ENCODE data around the gene KIF26A.

The KIF26A gene

GRCh38 chr14:104137297-104138097 lies 890 bp upstream of the KIF26A start (continued):
- TF ChIP-seq ZNF10 (tag by site-specific recombination; IDR thresholded peaks at IDR 0.05) = no peak
- no peak for TF ChIP-seq ZNF404 (tag by site-specific recombination; IDR thresholded peaks at IDR 0.05)
- no peak for TF ChIP-seq AEBP2 (tag by site-specific recombination; IDR thresholded peaks at IDR 0.05; ENCODE audit: borderline replicate concordance)
- 0 out of 2 replicates have a peak, but pooled peaks have one; percentile 9 for TF ChIP-seq OSR2 (tag by site-specific recombination; IDR thresholded peaks at IDR 0.05)
- TF ChIP-seq, protein P1, sequence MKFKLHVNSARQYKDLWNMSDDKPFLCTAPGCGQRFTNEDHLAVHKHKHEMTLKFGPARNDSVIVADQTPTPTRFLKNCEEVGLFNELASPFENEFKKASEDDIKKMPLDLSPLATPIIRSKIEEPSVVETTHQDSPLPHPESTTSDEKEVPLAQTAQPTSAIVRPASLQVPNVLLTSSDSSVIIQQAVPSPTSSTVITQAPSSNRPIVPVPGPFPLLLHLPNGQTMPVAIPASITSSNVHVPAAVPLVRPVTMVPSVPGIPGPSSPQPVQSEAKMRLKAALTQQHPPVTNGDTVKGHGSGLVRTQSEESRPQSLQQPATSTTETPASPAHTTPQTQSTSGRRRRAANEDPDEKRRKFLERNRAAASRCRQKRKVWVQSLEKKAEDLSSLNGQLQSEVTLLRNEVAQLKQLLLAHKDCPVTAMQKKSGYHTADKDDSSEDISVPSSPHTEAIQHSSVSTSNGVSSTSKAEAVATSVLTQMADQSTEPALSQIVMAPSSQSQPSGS (tag by site-specific recombination; IDR thresholded peaks at IDR 0.05; ENCODE audit: low read depth) = no peak
- no peak for TF ChIP-seq ZNF19 (tag by site-specific recombination; IDR thresholded peaks at IDR 0.05; ENCODE audit: low read depth)
- TF ChIP-seq SCRT2 (tag by site-specific recombination; IDR thresholded peaks at IDR 0.05) = peak; percentile 99
- TF ChIP-seq ZBTB44 (tag by site-specific recombination; IDR thresholded peaks at IDR 0.05) = no peak
- TF ChIP-seq MYNN (tag by site-specific recombination; IDR thresholded peaks at IDR 0.05; ENCODE audit: borderline replicate concordance) = no peak
- no peak for TF ChIP-seq ZNF560 (tag by site-specific recombination; IDR thresholded peaks at IDR 0.05; ENCODE audit: borderline replicate concordance)
- no peak for TF ChIP-seq ZFP41 (tag by site-specific recombination; IDR thresholded peaks at IDR 0.05; ENCODE audit: borderline replicate concordance)
- TF ChIP-seq IKZF3 (tag by site-specific recombination; IDR thresholded peaks at IDR 0.05) = no peak; the same call in 1 of the 2 replicates
- TF ChIP-seq, protein P2, sequence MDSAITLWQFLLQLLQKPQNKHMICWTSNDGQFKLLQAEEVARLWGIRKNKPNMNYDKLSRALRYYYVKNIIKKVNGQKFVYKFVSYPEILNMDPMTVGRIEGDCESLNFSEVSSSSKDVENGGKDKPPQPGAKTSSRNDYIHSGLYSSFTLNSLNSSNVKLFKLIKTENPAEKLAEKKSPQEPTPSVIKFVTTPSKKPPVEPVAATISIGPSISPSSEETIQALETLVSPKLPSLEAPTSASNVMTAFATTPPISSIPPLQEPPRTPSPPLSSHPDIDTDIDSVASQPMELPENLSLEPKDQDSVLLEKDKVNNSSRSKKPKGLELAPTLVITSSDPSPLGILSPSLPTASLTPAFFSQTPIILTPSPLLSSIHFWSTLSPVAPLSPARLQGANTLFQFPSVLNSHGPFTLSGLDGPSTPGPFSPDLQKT (IDR thresholded peaks at IDR 0.05; ENCODE audit: borderline replicate concordance, low read depth, low read length) = no peak
- no peak for TF ChIP-seq SP2 (tag by site-specific recombination; IDR thresholded peaks at IDR 0.05)
- no peak for TF ChIP-seq SALL2 (tag by site-specific recombination; IDR thresholded peaks at IDR 0.05; ENCODE audit: borderline replicate concordance)
- no peak for TF ChIP-seq ZNF23 (tag by site-specific recombination; IDR thresholded peaks at IDR 0.05; ENCODE audit: borderline replicate concordance)
- TF ChIP-seq ZNF645 (tag by site-specific recombination; IDR thresholded peaks at IDR 0.05) = peak; percentile 69; the same call in 1 of the 2 replicates
- no peak for TF ChIP-seq TRIM28 (IDR thresholded peaks at IDR 0.05; ENCODE audit: borderline replicate concordance, low read length)
- TF ChIP-seq ZNF138 (tag by site-specific recombination; IDR thresholded peaks at IDR 0.05; ENCODE audit: borderline replicate concordance) = no peak
- TF ChIP-seq, protein P3, sequence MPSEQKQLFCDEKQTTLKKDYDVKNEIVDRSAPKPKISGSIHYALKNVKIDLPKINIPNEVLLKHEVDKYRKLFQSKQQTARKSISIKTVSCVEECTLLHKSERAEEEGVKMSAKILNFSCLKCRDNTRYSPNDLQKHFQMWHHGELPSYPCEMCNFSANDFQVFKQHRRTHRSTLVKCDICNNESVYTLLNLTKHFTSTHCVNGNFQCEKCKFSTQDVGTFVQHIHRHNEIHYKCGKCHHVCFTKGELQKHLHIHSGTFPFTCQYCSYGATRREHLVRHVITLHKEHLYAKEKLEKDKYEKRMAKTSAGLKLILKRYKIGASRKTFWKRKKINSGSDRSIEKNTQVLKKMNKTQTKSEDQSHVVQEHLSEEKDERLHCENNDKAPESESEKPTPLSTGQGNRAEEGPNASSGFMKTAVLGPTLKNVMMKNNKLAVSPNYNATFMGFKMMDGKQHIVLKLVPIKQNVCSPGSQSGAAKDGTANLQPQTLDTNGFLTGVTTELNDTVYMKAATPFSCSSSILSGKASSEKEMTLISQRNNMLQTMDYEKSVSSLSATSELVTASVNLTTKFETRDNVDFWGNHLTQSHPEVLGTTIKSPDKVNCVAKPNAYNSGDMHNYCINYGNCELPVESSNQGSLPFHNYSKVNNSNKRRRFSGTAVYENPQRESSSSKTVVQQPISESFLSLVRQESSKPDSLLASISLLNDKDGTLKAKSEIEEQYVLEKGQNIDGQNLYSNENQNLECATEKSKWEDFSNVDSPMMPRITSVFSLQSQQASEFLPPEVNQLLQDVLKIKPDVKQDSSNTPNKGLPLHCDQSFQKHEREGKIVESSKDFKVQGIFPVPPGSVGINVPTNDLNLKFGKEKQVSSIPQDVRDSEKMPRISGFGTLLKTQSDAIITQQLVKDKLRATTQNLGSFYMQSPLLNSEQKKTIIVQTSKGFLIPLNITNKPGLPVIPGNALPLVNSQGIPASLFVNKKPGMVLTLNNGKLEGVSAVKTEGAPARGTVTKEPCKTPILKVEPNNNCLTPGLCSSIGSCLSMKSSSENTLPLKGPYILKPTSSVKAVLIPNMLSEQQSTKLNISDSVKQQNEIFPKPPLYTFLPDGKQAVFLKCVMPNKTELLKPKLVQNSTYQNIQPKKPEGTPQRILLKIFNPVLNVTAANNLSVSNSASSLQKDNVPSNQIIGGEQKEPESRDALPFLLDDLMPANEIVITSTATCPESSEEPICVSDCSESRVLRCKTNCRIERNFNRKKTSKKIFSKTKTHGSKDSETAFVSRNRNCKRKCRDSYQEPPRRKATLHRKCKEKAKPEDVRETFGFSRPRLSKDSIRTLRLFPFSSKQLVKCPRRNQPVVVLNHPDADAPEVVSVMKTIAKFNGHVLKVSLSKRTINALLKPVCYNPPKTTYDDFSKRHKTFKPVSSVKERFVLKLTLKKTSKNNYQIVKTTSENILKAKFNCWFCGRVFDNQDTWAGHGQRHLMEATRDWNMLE (tag by site-specific recombination; conservative IDR thresholded peaks at IDR 0.05; ENCODE audit: low read depth) = no peak
- TF ChIP-seq FEZF1 (tag by site-specific recombination; IDR thresholded peaks at IDR 0.05) = 0 out of 2 replicates have a peak, but pooled peaks have one; percentile 16
- TF ChIP-seq ZFP37 (tag by site-specific recombination; IDR thresholded peaks at IDR 0.05) = no peak
- TF ChIP-seq ZNF510 (tag by site-specific recombination; IDR thresholded peaks at IDR 0.05; ENCODE audit: insufficient replicate concordance) = no peak
- TF ChIP-seq ZFHX2 (tag by site-specific recombination; conservative IDR thresholded peaks at IDR 0.05) = peak; percentile 74
- TF ChIP-seq ZNF664 (tag by site-specific recombination; IDR thresholded peaks at IDR 0.05) = no peak
- no peak for TF ChIP-seq ZNF202 (tag by site-specific recombination; IDR thresholded peaks at IDR 0.05; ENCODE audit: borderline replicate concordance)
- peak; percentile 66 for TF ChIP-seq ZFP69B (tag by site-specific recombination; IDR thresholded peaks at IDR 0.05)

All from HEK293 (cell line).